HCT116 (cell line): Measurements from ENCODE around the gene HOXD10. TPM values are rescaled to one million over a fixed set of nuclear protein-coding genes. Genes with fewer than 3 reads are reported as not detected.

ENCODE experiments used
- ATAC-seq: fragments of 200-7000 bp; cut with Tn5 transposase; 2 replicates; pipeline ENCODE4 v1.9.1; 2020; ENCODE audit warnings: mild to moderate bottlenecking, moderate library complexity
- BruUV-seq: library from RNA; stranded (reverse); fragments of 400-500 nt; replicated peaks from 2 replicates; lab custom pipeline; 2021; lab: Mats Ljungman, UMichigan
- CTCF ChIA-PET: fragments of 300-600 bp; sonication (Branson Sonifier 250); formaldehyde crosslinking; loops from one replicate; lab custom pipeline; 2021; ENCODE audit warnings: antibody characterized with exemption; lab: Charles Lee
- POLR2A ChIA-PET: fragments of 300-600, 350-600 bp; sonication (Branson Sonifier 250); formaldehyde crosslinking; loops from one replicate; lab custom pipeline; 2021; ENCODE audit warnings: antibody characterized with exemption; lab: Charles Lee
- RAD21 ChIA-PET, 2 experiments: fragments of 300-600 bp; sonication (Branson Sonifier 250); formaldehyde crosslinking; loops; one replicate each; lab custom pipeline; 2023; ENCODE audit warnings: low total read pairs in 2 of 2; ENCODE audit not compliant: uncharacterized antibody in 2 of 2, unreplicated experiment in 2 of 2, low non-redundant PET in 1 of 2; lab: Charles Lee
- DNase-seq: peaks from one replicate; pipeline ENCODE4 v3.0.0-alpha.2; 2010; ENCODE audit warnings: low read depth, low spot score
- H2AFZ ChIP-seq: fragments of 200-600 bp; shearing (Covaris generic), sonication (generic); 2 replicates; pipeline ENCODE4 v1.6.1; 2017; ENCODE audit warnings: low read depth, mixed run types, mixed read lengths, antibody characterized with exemption, low read length; ENCODE audit not compliant: poor library complexity, severe bottlenecking
- H3K27ac ChIP-seq: 2 replicates; pipeline ENCODE4 v1.5.1; 2012; ENCODE audit warnings: low read depth, low read length
- H3K27me3 ChIP-seq: fragments of 200-600 bp; sonication (generic); 2 replicates; pipeline ENCODE4 v1.6.1; 2016; ENCODE audit warnings: mixed run types, low read length, mixed read lengths; ENCODE audit not compliant: insufficient read depth
- H3K36me3 ChIP-seq, 2 experiments: fragments of 200-500 bp in 1 of 2; fragments of 200-600 bp in 1 of 2; sonication (Bioruptor generic) in 1 of 2; sonication (generic) in 1 of 2; 2 replicates each; pipeline versions ENCODE4 v1.5.1 to v1.6.1; 2014 to 2016; ENCODE audit warnings: low read length in 2 of 2, inconsistent platforms in 1 of 2, mixed read lengths in 1 of 2, mixed run types in 1 of 2; ENCODE audit not compliant: insufficient read depth in 2 of 2, control insufficient read depth in 1 of 2
- H3K4me1 ChIP-seq, 2 experiments: fragments of 200-600 bp in 1 of 2; sonication (generic) in 1 of 2; 2 replicates each; pipeline versions ENCODE4 v1.5.1 to v1.6.1; 2012 to 2017; ENCODE audit warnings: low read length in 2 of 2, inconsistent platforms in 1 of 2, mild to moderate bottlenecking in 1 of 2, mixed read lengths in 1 of 2, mixed run types in 1 of 2, moderate library complexity in 1 of 2; ENCODE audit not compliant: insufficient read depth in 2 of 2, control insufficient read depth in 1 of 2
- H3K4me2 ChIP-seq: fragments of 200-600 bp; sonication (generic); 2 replicates; pipeline ENCODE4 v1.6.1; 2017; ENCODE audit warnings: mixed run types, low read length, mixed read lengths
- H3K4me3 ChIP-seq, 2 experiments: fragments of 200-600 bp in 1 of 2; sonication (generic) in 1 of 2; replicated peaks in 1 of 2; 2 replicates each; pipeline ENCODE4 v1.5.1; 2011 to 2016; ENCODE audit warnings: low read length in 2 of 2, control low read depth in 1 of 2, low read depth in 1 of 2, mild to moderate bottlenecking in 1 of 2, mixed read lengths in 1 of 2, mixed run types in 1 of 2
- H3K79me2 ChIP-seq: fragments of 200-600 bp; sonication (generic); 2 replicates; pipeline ENCODE4 v1.6.1; 2017; ENCODE audit warnings: mild to moderate bottlenecking, mixed run types, low read length, moderate library complexity, mixed read lengths; ENCODE audit not compliant: insufficient read depth
- H3K9ac ChIP-seq: fragments of 200-600 bp; sonication (generic); 2 replicates; pipeline ENCODE4 v1.6.1; 2016; ENCODE audit warnings: low read length, mixed read lengths
- H3K9me2 ChIP-seq: fragments of 200-600 bp; sonication (generic), shearing (Covaris generic); 2 replicates; pipeline ENCODE4 v1.6.1; 2017; ENCODE audit warnings: mixed run types, mild to moderate bottlenecking, moderate library complexity; ENCODE audit not compliant: insufficient read depth
- H3K9me3 ChIP-seq, 2 experiments: fragments of 200-500 bp in 1 of 2; fragments of 200-600 bp in 1 of 2; sonication (Bioruptor generic) in 1 of 2; sonication (generic) in 1 of 2; 2 replicates each; pipeline ENCODE4 v1.6.1; 2014 to 2017; ENCODE audit warnings: low read length in 2 of 2, mixed read lengths in 2 of 2, inconsistent platforms in 1 of 2, low read depth in 1 of 2, mild to moderate bottlenecking in 1 of 2, mixed run types in 1 of 2, moderate library complexity in 1 of 2; ENCODE audit not compliant: control insufficient read depth in 1 of 2, insufficient read depth in 1 of 2
- H4K20me1 ChIP-seq: fragments of 200-600 bp; sonication (generic), shearing (Covaris generic); 2 replicates; pipeline ENCODE4 v1.6.1; 2017; ENCODE audit warnings: mixed run types, mild to moderate bottlenecking, moderate library complexity; ENCODE audit not compliant: insufficient read depth
- CTCF ChIP-seq, 3 experiments: fragments of 200-600 bp in 1 of 3; sonication (generic) in 1 of 3; IDR thresholded peaks in 2 of 3; conservative IDR thresholded peaks in 1 of 3; 2 replicates each; pipeline ENCODE4 v1.5.1; 2012 to 2017; ENCODE audit warnings: low read depth in 2 of 3, low read length in 2 of 3, antibody characterized with exemption in 1 of 3, borderline replicate concordance in 1 of 3, control low read depth in 1 of 3, mild to moderate bottlenecking in 1 of 3, mixed read lengths in 1 of 3, mixed run types in 1 of 3, moderate library complexity in 1 of 3; ENCODE audit not compliant: insufficient read depth in 1 of 3
- ELF1 ChIP-seq: IDR thresholded peaks from 2 replicates; pipeline ENCODE4 v1.6.1; 2012; ENCODE audit warnings: low read depth, borderline replicate concordance
- FOSL1 ChIP-seq: IDR thresholded peaks from 2 replicates; pipeline ENCODE4 v1.6.1; 2012; ENCODE audit warnings: low read depth
- MAX ChIP-seq: IDR thresholded peaks from 2 replicates; pipeline ENCODE4 v1.6.1; 2012
- SP1 ChIP-seq: IDR thresholded peaks from 2 replicates; pipeline ENCODE4 v1.6.1; 2012; ENCODE audit warnings: low read depth
- SRF ChIP-seq: IDR thresholded peaks from 2 replicates; pipeline ENCODE4 v1.6.1; 2012; ENCODE audit warnings: low read depth
- TCF7L2 ChIP-seq: IDR thresholded peaks from 2 replicates; pipeline ENCODE4 v1.7.0; 2011; ENCODE audit warnings: borderline replicate concordance, inconsistent platforms; ENCODE audit not compliant: insufficient read depth, insufficient read length; ENCODE audit errors: extremely low read depth
- ZBTB33 ChIP-seq: IDR thresholded peaks from 2 replicates; pipeline ENCODE4 v1.6.1; 2011; ENCODE audit warnings: mild to moderate bottlenecking, low read length, moderate library complexity; ENCODE audit not compliant: insufficient replicate concordance; ENCODE audit errors: extremely low read depth
- intact Hi-C: fragments of 100-400 bp; cut with micrococcal nuclease; formaldehyde crosslinking; loops from 2 replicates; pipeline ENCODE4 v1.10.0; 2022
- total RNA-seq: library from RNA; stranded (reverse); gene quantifications from one replicate; pipeline ENCODE4 v1.2.1, GENCODE V29; 2021; ENCODE audit not compliant: unreplicated experiment

Gene HOXD10
- total RNA-seq, 1 experiment from 2014 or later, result not detected

GRCh38 chr2:176109946-176110345, 6.6 kb upstream of the HOXD10 start:
- POLR2A ChIA-PET, result no interaction called here
- Histone ChIP-seq H3K9ac (no peak overlapping the region), H3K9me2 (no peaks in the 10 kb centered on the region)
- intact Hi-C loops, result no loop called here
- TF ChIP-seq SP1 (no peak), SRF (no peak), TCF7L2 (no peak), CTCF (IDR thresholded peaks at IDR 0.05 in 2 of 3, conservative IDR thresholded peaks at IDR 0.05 in 1 of 3; ENCODE audit: borderline replicate concordance in 1 of 3, insufficient read depth in 1 of 3, low read depth in 2 of 3, low read length in 2 of 3) (no peak), ELF1 (no peak), ZBTB33 (no peak), MAX (no peak), FOSL1 (no peak)
- TF ChIP-seq, all 23 proteins: peak for 0
- no peak overlapping the region for H3K4me3 ChIP-seq
- no peak for ATAC-seq
- no peak for DNase-seq
- H3K36me3 ChIP-seq, result no peaks in the 10 kb centered on the region
- H2AFZ ChIP-seq, result no peak overlapping the region
- no peak overlapping the region for H3K4me2 ChIP-seq
- peaks cover 0 to 18% of the 10 kb centered on the region in 2 experiments; a peak in 1 of 4 replicates for H3K4me1 ChIP-seq
- no peaks in the 10 kb centered on the region for H3K9me3 ChIP-seq
- BruUV-seq, result no TSS peak
- no peaks in the 10 kb centered on the region for H3K27me3 ChIP-seq
- CTCF ChIA-PET, result interaction anchor here (0.7 to 2.2 kb wide), 6 partner anchors 11 to 782 kb away, joined by 3 to 11 read pairs (median 7); no protein-coding TSS in a partner anchor
- RAD21 ChIA-PET, result no interaction called here
- H3K27ac ChIP-seq, result no peak overlapping the region
- H4K20me1 ChIP-seq, result no peaks in the 10 kb centered on the region
- H3K79me2 ChIP-seq, result no peaks in the 10 kb centered on the region
